Breast epithelium (tissue), 3 donors: Measurements from ENCODE around the gene AR.

Experiments used
- CTCF ChIP-seq, 3 donors: fragments of 450-650 bp; IDR thresholded peaks; one replicate each; pipeline ENCODE4 v1.5.1; 2016 to 2017; ENCODE audit warnings: antibody characterized with exemption in 3 of 3, mild to moderate bottlenecking in 3 of 3, moderate library complexity in 3 of 3
- POLR2A ChIP-seq: fragments of 450-650 bp; IDR thresholded peaks from one replicate; pipeline ENCODE4 v1.6.1; 2016; ENCODE audit warnings: antibody characterized with exemption, mild to moderate bottlenecking, moderate library complexity
- POLR2AphosphoS5 ChIP-seq, 3 donors: sonication (generic); formaldehyde crosslinking; IDR thresholded peaks; one replicate each; pipeline ENCODE4 v1.6.1; 2017; ENCODE audit warnings: antibody characterized with exemption in 3 of 3

GRCh38 chrX:67568769-67569168 lies 24.9 kb downstream of the AR start:
- no peak for TF ChIP-seq CTCF (IDR thresholded peaks at IDR 0.05)
- TF ChIP-seq POLR2AphosphoS5 (IDR thresholded peaks at IDR 0.05) = no peak
- TF ChIP-seq POLR2A = no peak
